Activated CD4-positive, alpha-beta T cell treated with anti-CD3 and anti-CD28 coated beads for 48 hours (primary cell): Measurements from ENCODE around the gene NAV2.

Experiments used
- DNase-seq: peaks from one replicate; pipeline ENCODE4 v3.0.0-alpha.2; 2020

Gene NAV2

GRCh38 chr11:19840961-19841360 is 128.3 kb downstream of the NAV2 start:
- no peak for DNase-seq

- no peak for DNase-seq
These were observed 129.9 kb downstream of the NAV2 start for GRCh38 chr11:19842505-19842904.

GRCh38 chr11:19843079-19843478 is 130.4 kb downstream of the NAV2 start:
- no peak for DNase-seq

- DNase-seq = no peak
These were observed 131.4 kb downstream of the NAV2 start for GRCh38 chr11:19844012-19844411.

- DNase-seq = no peak
These were observed 132.2 kb downstream of the NAV2 start for GRCh38 chr11:19844806-19845205.

GRCh38 chr11:19845626-19846025 is 133.0 kb downstream of the NAV2 start:
- DNase-seq = no peak

- no peak for DNase-seq
These were observed 134.1 kb downstream of the NAV2 start for GRCh38 chr11:19846654-19847305.

GRCh38 chr11:19848219-19848618 is 135.6 kb downstream of the NAV2 start:
- no peak for DNase-seq

- no peak for DNase-seq
These were observed 136.6 kb downstream of the NAV2 start for GRCh38 chr11:19849107-19849789.

GRCh38 chr11:19849947-19850593 is 137.4 kb downstream of the NAV2 start:
- DNase-seq = no peak

GRCh38 chr11:19852288-19852687 is 139.7 kb downstream of the NAV2 start:
- no peak for DNase-seq

- DNase-seq = no peak
These were observed 140.4 kb downstream of the NAV2 start for GRCh38 chr11:19853016-19853415.

GRCh38 chr11:19853920-19854319 is 141.3 kb downstream of the NAV2 start:
- DNase-seq = no peak

- DNase-seq = no peak
These were observed 148.5 kb downstream of the NAV2 start for GRCh38 chr11:19861171-19861570.

GRCh38 chr11:19862091-19862490 is 149.5 kb downstream of the NAV2 start:
- DNase-seq = no peak

GRCh38 chr11:19864141-19865140 is 151.8 kb downstream of the NAV2 start:
- no peak for DNase-seq

- DNase-seq = no peak
These were observed 153.4 kb downstream of the NAV2 start for GRCh38 chr11:19866037-19866436.

GRCh38 chr11:19866521-19866920 is 153.9 kb downstream of the NAV2 start:
- DNase-seq = no peak

- no peak for DNase-seq
These were observed 154.4 kb downstream of the NAV2 start for GRCh38 chr11:19867064-19867463.

GRCh38 chr11:19868281-19868821 is 155.7 kb downstream of the NAV2 start:
- DNase-seq = no peak

- no peak for DNase-seq
These were observed 156.2 kb downstream of the NAV2 start for GRCh38 chr11:19868871-19869270.

- no peak for DNase-seq
These were observed 156.8 kb downstream of the NAV2 start for GRCh38 chr11:19869466-19869865.
